NK-92 treated with Interleukin-12 subunit alpha and Interleukin-12 subunit beta, amount 100 ng/mL, for 24 hours (cell line): ENCODE results near the gene ABCA9.

Experiments used
- DNase-seq: peaks from one replicate; lab custom pipeline; 2025; lab: John Stamatoyannopoulos, UW

The ABCA9 gene

DNA sequence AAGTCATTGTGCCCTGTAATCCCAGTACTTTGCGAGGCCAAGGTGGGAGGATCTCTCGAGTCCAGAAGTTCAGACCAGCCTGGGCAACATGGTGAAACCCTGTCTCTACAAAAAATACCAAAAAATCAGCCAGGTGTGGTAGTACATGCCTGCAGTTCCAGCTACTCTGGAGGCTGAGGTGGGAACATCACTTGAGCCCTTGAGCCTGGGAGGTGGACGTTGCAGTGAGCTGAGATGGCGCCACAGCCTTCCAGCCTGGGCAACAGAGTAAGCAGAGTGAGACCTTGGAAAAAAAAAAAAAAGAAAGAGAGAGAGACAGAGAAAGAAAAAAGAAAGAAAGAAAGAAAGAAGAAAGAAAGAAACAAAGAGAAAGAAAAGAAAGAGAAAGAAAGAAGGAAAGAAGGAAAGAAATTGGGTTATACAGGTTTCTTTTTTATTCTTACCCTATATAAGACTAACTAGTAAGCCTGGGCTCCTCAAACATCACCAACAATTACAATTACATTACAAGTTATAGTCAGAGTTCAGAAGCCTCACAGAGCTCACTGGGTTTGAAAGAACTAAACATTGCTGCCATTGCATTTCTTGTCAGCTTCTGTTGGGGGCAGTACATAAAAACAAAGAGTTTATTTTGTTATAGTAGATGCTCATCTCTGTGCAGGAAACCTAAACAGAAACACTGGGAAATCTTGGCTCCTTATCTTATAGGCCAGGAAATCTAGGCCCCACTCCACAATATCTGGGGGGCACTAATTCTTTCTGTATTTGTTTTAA, 6.7 kb upstream of the ABCA9 start:
- no peak for DNase-seq

GRCh38 chr17:69066482-69066881, 5.8 kb upstream of the ABCA9 start:
- DNase-seq = no peak

- DNase-seq = no peak
Observed at GRCh38 chr17:69065113-69065512, 4.4 kb upstream of the ABCA9 start.

DNA sequence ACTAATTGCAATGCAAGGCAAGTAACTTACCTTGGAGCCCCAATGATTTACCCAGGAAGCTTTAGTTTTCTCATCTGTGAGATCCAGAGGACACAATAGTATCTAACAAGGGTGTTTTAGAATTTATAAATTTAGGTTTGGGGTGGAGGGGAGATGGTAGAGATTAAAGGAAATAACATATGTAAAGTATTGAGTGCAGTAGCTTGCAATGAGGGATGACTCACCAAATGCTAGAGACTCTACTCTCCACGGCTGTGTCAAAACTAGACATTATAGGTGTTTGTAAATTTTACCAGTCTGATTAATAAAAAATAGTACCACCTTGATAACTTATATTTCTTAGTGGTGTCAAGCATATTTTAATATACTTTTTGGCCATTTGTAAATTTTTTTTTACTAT, 3.7 kb upstream of the ABCA9 start:
- DNase-seq = no peak

- DNase-seq = no peak
Observed at GRCh38 chr17:69064001-69064400, 3.3 kb upstream of the ABCA9 start.

DNA sequence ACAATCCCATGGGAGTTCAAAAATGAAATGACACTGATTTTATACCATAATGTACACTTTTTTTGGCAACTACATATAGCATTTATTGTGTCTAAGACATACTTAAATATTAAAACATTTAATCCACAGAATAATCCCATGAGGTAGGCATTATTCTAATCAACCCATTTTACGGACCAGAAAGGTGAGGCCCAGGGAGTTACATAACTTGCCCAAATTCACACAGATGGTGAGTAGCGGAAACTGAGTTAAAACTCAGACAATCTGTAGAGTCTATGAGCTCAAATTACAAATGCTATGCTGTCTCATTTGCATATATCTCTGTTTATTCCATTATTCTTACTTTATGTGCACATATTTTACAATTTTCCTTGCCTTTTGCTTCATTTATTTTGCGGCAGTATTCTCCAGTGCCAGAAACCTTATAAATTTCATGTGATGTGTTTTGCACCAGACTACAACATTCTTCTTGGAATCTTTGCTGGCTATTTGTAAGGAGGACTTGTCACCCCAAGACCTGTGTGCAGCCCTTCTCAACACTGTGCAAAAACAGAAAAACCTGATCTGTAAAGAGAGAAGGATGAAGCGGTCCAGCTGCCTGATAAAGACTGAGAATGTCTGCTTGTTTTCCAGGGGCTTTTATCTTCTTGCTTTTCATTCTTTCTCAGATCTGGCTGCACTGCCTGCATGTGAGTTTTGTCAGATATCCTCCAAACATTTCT, 2.3 kb upstream of the ABCA9 start:
- no peak for DNase-seq

DNA sequence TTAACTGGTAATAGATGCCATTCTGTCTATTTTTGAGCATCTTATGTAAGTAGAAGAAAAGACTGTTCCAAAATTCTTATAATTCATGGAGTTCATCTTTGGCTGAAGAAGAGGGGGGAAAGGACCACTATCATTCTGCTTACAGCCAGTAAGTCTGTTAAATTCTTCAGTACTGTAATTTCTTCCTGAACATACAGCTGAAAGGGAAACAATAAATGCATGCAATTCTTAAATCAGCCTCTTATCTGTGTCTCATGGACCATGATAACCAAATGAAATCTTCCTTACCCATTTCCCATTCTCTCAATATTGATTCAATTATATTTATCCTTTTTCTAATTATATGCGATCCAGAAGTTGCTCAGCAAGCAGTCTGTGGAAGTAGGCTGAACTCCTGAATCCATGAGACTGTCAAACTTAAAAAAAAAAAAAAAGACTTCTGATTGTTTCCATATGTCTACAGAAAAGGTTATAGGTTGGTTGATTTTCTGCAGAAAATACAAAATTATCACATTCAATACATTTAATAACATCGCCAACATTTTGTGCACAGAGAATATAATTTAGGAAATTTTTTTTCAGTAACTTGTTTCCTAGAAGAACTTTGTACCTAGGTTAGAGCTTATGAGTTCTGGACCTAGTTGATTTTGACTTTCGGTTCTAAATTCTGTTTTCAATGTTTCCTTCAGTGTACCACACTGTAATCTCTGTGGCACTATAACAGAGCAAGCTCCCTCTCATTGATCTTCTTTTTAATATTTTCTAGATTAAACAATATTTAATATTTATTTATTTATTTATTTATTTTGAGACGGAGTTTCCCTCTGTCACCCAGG, 1.2 kb upstream of the ABCA9 start:
- DNase-seq = no peak

DNA sequence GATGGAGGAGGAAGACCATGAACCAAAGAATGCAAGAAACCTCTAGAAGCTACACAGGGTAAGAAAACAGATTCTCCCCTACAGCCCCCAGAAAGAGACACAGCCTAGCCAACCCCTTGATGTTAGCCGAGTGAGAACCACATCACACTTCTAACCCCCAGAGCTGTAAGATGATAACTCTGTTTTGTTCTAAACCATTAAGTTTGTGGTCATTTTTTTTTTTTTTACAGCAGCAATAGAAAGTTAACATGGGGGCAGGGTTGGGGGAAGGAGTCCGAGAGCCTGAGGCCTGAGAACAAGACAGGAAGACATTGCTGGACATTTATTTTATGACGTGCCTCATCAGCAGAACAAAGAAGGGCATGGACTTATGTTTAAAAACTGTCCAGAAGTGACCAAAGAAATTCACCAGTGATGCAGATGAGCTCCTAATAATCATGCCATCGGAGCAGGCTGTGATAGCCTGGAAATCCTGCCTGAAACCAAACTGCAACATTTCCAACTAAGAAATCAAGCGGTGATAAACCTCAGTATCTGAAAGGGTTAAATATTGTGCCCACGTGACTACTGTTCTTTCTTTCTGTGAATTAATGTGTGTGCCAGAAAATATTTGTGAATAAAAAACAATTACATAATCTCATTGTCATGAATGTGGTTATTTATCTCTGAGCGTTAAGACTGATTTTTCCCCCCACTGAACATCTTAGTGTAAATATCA, 1.1 kb downstream of the ABCA9 start:
- no peak for DNase-seq

GRCh38 chr17:69058165-69058564, 2.6 kb downstream of the ABCA9 start:
- no peak for DNase-seq

GRCh38 chr17:69057280-69057679, 3.4 kb downstream of the ABCA9 start:
- DNase-seq = no peak

DNA sequence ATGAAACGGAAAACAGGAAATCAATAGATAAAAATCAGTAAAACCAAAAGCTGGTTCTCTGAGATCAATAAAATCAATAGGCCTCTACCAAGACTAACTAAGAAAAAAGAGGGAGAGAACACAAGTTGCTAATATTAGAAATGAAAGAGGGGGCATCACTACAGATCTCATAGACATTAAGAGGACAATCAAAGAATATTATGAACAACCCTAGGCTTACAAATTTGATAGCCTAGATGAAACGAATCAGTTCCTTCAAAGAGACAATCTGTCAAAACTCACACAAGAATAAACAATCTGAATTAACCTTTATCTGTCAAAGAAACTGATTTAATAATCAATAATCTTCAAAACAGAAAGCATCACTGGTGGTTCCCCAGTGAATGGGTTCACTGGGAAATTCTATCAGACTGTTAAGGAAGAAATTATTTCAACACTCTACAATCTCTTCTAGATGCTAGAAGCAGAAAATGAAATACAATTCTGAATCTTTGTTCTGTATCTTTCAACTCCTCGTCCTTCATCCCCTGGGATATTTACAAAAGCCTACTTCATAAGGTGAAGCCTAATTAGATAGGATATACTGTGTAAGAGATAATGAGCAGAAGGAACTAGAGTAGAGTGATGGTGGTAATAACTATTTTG, 4.4 kb downstream of the ABCA9 start:
- DNase-seq = no peak

GRCh38 chr17:69055334-69055733, 5.4 kb downstream of the ABCA9 start:
- no peak for DNase-seq

DNA sequence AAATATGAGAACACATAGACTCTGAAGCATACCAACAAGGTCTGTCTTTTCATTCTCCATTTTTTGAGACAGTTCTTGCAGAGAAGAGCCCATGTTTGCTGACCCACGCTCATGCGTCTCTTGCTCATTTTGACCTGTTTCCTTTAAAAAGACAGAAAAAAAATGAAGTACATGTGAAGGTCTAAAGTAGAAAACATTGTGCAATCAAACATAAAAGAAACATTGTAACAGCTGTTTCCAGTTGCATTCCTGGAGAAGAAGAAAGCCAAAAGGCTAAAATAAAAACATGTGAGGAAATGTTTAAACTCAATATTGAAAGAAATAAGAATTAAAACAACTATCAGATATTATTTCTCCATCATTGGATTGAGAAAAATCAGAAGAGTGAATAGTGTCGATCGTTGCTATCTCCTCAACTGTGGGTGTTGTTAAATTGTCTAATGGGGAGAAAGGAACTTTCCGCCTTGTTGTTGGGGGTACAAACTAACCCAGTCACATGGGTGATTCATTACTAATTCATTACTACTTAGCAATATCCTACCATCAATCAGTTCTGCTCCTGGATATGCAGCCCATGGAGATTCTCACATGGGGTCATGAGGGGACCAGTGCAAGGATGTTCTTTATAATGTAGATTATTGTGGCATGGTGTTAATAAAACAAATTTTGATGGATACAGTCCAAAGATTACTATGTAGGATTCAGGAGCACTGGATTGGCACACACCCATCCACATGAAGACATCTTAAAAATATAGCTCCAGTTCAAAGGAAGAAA, 9.5 kb downstream of the ABCA9 start:
- DNase-seq = no peak

GRCh38 chr17:69048634-69049033, 12.1 kb downstream of the ABCA9 start:
- no peak for DNase-seq

GRCh38 chr17:69047368-69048263, 13.1 kb downstream of the ABCA9 start:
- DNase-seq = no peak

DNA sequence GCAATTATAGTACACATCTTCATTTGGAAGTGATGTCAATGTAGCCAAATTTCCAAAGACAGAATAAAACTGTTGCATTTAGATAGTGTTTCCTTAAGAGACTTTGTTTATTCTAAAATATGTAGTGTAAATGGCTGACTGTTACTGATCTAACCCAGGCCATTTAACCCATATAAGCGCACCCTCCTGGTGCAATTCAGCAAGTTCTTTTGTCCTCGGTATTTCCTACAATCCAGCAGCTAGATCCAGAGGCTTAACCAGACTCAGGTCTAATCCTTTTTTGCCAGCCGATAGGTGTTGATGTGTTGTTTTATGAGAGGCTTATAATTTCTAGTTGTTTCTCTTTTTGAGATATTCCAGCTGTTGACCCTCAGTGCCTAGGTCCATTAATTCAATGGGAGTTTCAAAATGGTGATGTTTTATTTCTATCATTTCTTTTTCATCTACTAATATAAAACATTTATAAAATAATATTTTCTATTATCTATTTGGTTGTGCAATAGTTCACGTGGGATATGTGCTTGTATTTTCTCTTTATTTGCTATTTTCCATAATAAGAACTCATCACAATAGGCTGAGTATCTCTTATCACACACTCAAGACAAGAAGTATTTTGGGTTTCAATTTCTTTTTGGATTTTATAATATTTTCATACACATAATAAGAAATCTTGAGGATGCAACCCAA, 14.5 kb downstream of the ABCA9 start:
- no peak for DNase-seq

GRCh38 chr17:69045646-69046045, 15.1 kb downstream of the ABCA9 start:
- no peak for DNase-seq

DNA sequence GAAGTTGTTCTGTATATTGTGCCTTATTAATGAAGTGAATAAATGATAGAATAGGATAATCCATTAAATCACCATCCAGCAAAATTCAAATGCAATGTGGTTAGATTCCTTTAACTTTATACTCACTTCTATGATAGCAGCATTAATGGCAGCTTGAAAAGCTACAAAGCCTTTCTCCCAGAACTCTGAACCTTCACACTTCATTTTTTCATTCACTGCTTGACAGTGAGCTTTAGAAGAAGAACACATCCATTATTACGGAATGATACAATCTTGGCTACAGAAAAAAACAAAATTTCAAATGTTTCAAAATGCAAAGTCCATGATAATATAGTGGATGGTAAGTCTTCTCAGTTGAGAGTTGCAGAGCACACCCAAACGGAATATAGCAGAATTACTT, 16.4 kb downstream of the ABCA9 start:
- no peak for DNase-seq

DNA sequence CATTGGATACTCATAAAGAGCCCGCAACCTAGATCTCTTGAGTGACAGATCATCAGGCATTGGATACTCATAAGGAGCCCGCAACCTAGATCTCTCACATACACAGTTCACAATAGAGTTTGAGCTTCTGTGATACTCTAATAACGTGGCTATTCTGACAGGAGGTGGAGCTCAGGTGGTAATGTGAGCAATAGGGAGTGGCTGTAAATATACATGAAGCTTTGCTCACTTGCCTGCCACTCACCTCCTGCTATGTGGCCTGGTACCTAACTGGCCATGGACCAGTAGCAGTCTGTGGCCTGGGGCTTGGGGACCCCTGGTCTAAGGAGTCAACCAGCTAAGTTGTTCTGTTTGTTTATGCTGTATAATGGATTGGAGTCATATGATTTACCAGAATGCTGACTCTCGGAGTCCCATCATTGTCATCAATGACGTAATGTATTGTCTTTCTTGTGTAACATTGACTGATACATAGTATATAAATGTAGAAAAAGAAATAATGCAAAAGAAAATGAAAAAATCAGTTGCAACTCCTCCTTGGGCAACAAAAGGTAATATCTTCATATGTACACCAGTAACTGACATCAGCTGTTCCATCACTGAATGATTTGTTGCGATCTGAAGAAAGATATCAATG, 17.5 kb downstream of the ABCA9 start:
- no peak for DNase-seq
